Astrocyte of the spinal cord (primary cell): ENCODE measurements around the gene FBXL14.

Experiments
- DNase-seq: peaks from one replicate; pipeline ENCODE4 v3.0.0; 2011; ENCODE audit warnings: low read depth, low spot score
- H3K4me3 ChIP-seq: 2 replicates; pipeline ENCODE4 v1.5.1; 2011; ENCODE audit warnings: low read depth, mild to moderate bottlenecking, low read length, moderate library complexity
- CTCF ChIP-seq: IDR thresholded peaks from 2 replicates; pipeline ENCODE4 v1.5.1; 2012; ENCODE audit warnings: low read depth, mild to moderate bottlenecking, low read length, inconsistent platforms
- in situ Hi-C: cut with HindIII; loops from 2 replicates; pipeline ENCODE4 v1.10.0; 2017; ENCODE audit warnings: low sequenced_read_pairs

FBXL14 gene

GRCh38 chr12:1639538-1639937, 45.2 kb upstream of the FBXL14 start:
- in situ Hi-C loops, result no loop called here
- DNase-seq, result no peak
- H3K4me3 ChIP-seq, result no peak overlapping the region
- TF ChIP-seq CTCF, result no peak

- TF ChIP-seq CTCF, result no peak
- DNase-seq, result no peak
- H3K4me3 ChIP-seq, result no peak overlapping the region
- in situ Hi-C loops, result no loop called here
These were observed 43.8 kb upstream of the FBXL14 start for GRCh38 chr12:1638203-1638602.

- H3K4me3 ChIP-seq, result no peak overlapping the region
- in situ Hi-C loops, result no loop called here
- no peak for DNase-seq
- TF ChIP-seq CTCF, result no peak
These were observed 41.1 kb upstream of the FBXL14 start for GRCh38 chr12:1635301-1636095.

- H3K4me3 ChIP-seq, result no peak overlapping the region
- in situ Hi-C loops, result no loop called here
- peak; percentile 96 for TF ChIP-seq CTCF
- DNase-seq, result peak; percentile 78
These were observed 40.3 kb upstream of the FBXL14 start for GRCh38 chr12:1634590-1635191.

DNA sequence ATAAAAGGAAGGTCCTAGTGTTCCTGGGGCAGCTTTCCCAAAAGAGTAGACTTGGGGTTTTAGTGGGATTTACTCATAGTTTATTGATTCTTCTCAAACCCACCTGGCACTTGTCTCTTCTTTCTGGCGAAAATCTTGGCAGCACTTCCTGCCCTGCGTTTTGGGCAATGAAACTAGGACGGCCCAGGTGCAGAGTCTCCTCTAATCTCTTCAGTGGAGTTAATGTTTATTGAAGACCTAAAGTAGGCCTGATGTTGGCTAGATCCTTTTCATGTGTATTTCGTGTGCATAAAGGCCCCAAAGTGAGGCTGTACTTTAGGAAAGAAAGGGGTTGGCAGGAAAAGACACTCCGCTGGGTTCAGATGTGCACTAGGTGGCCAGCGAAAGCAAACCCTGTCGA, 39.8 kb upstream of the FBXL14 start:
- in situ Hi-C loops, result no loop called here
- no peak overlapping the region for H3K4me3 ChIP-seq
- no peak for TF ChIP-seq CTCF
- no peak for DNase-seq

DNA sequence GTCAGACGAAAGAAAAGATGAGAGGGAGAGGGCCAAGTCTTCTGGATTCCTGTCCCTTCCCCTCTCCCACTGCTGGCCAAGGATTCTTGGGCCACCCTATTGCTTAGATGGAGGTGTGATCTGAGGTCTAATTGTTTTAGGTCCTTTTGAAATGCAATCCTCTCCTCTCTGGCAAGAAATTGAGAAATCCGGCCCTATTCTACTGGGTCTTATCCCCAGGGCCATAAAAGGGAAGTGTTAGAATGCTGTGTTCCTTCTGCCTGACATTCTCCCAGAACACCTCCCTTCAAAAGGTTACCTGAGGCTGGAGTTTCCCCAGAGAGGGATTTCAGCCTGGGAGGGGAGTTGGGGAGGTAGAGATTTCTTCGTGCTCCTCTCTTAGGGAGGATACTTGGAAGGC, 39.1 kb upstream of the FBXL14 start:
- no peak for TF ChIP-seq CTCF
- in situ Hi-C loops, result no loop called here
- H3K4me3 ChIP-seq, result no peak overlapping the region
- no peak for DNase-seq
